SKM-1 (cell line): ENCODE results near the gene TAF11L8.
"Not testable (repeated sequence)": the region's sequence is repeated elsewhere in the genome, so short reads cannot be mapped to it uniquely, and the experiment has no call there.

Experiments
- DNase-seq: peaks from one replicate; lab custom pipeline; 2025; ENCODE audit not compliant: unreplicated experiment; lab: John Stamatoyannopoulos, UW

The TAF11L8 gene

GRCh38 chr5:17590860-17591259 is at the start of gene TAF11L8:
Gene TAF11L8, minus strand, starts transcription at chr5:17590960.
- DNase-seq = not testable (repeated sequence)

GRCh38 chr5:17634160-17634559 is 43.4 kb upstream of the TAF11L8 start, which contains the start of gene TAF11L14:
Gene TAF11L14, plus strand, starts transcription at chr5:17634460.
- no peak for DNase-seq

GRCh38 chr5:17631788-17632187 is 41.0 kb upstream of the TAF11L8 start, which contains the start of gene TAF11L13:
Gene TAF11L13, plus strand, starts transcription at chr5:17632088.
- not testable (repeated sequence) for DNase-seq

- no peak for DNase-seq
Observed at GRCh38 chr5:17625686-17626085, 34.9 kb upstream of the TAF11L8 start.

GRCh38 chr5:17620627-17621026 is 29.9 kb upstream of the TAF11L8 start:
- DNase-seq = no peak

GRCh38 chr5:17619354-17619753 is 28.6 kb upstream of the TAF11L8 start:
- no peak for DNase-seq

- DNase-seq = no peak
Observed at GRCh38 chr5:17614872-17615605, 24.3 kb upstream of the TAF11L8 start.

- DNase-seq = not testable (repeated sequence)
Observed at GRCh38 chr5:17610092-17610491, 19.3 kb upstream of the TAF11L8 start, which contains the start of gene TAF11L12. Gene TAF11L12, plus strand, starts transcription at chr5:17610392.

GRCh38 chr5:17607461-17607860 is 16.7 kb upstream of the TAF11L8 start:
- DNase-seq = not testable (repeated sequence)

GRCh38 chr5:17604951-17605350 is 14.2 kb upstream of the TAF11L8 start:
- no peak for DNase-seq

- not testable (repeated sequence) for DNase-seq
Observed at GRCh38 chr5:17603880-17604279, 13.1 kb upstream of the TAF11L8 start, which contains the start of gene TAF11L11. Gene TAF11L11, plus strand, starts transcription at chr5:17604183.

- DNase-seq = not testable (repeated sequence)
Observed at GRCh38 chr5:17597728-17598127, 7.0 kb upstream of the TAF11L8 start, which contains the start of gene TAF11L10. Gene TAF11L10, minus strand, starts transcription at chr5:17597828.

- not testable (repeated sequence) for DNase-seq
Observed at GRCh38 chr5:17594255-17594654, 3.5 kb upstream of the TAF11L8 start, which contains the start of gene TAF11L9. Gene TAF11L9, minus strand, starts transcription at chr5:17594394.

GRCh38 chr5:17585658-17586057 is 5.1 kb downstream of the TAF11L8 start, which contains the start of gene TAF11L7:
Gene TAF11L7, minus strand, starts transcription at chr5:17585758.
- DNase-seq = not testable (repeated sequence)
